GM23338 (cell line): ENCODE measurements around the gene EDA. TPM values are rescaled to one million over a fixed set of nuclear protein-coding genes. Genes with fewer than 3 reads are reported as not detected.

Experiments
- ATAC-seq: fragments of 200-7000 bp; cut with Tn5 transposase; 3 replicates; pipeline ENCODE4 v1.9.1; 2020
- DNase-seq: peaks from one replicate; pipeline ENCODE4 v3.0.0-alpha.2; 2015; ENCODE audit warnings: low spot score
- H2AFZ ChIP-seq: fragments of 200-600 bp; sonication (generic); 2 replicates; pipeline ENCODE4 v1.8.0; 2016; ENCODE audit warnings: antibody characterized with exemption, mild to moderate bottlenecking, moderate library complexity
- H3F3A ChIP-seq: fragments of 200-600 bp; sonication (generic); replicated peaks from 2 replicates; pipeline ENCODE4 v1.8.0; 2017; ENCODE audit warnings: antibody characterized with exemption, mixed run types, low read depth
- H3K27ac ChIP-seq: fragments of 200-600 bp; sonication (generic); 2 replicates; pipeline ENCODE4 v1.6.1; 2016; ENCODE audit warnings: low read depth
- H3K27me3 ChIP-seq: fragments of 200-600 bp; sonication (generic); 2 replicates; pipeline ENCODE4 v1.8.0; 2016; ENCODE audit warnings: mild to moderate bottlenecking, mixed run types, moderate library complexity; ENCODE audit not compliant: insufficient read depth
- H3K36me3 ChIP-seq: fragments of 200-600 bp; sonication (generic); 2 replicates; pipeline ENCODE4 v1.8.0; 2016; ENCODE audit warnings: mild to moderate bottlenecking; ENCODE audit not compliant: insufficient read depth
- H3K4me1 ChIP-seq: fragments of 200-600 bp; sonication (generic); 2 replicates; pipeline ENCODE4 v1.8.0; 2016; ENCODE audit warnings: mild to moderate bottlenecking, moderate library complexity; ENCODE audit not compliant: insufficient read depth
- H3K4me2 ChIP-seq: fragments of 200-600 bp; sonication (generic); 2 replicates; pipeline ENCODE4 v1.7.1; 2017; ENCODE audit warnings: mixed run types
- H3K4me3 ChIP-seq: fragments of 200-600 bp; sonication (generic); 2 replicates; pipeline ENCODE4 v1.6.1; 2016; ENCODE audit warnings: mixed run types
- H3K79me2 ChIP-seq: fragments of 200-600 bp; sonication (generic); replicated peaks from 2 replicates; pipeline ENCODE4 v1.8.0; 2017; ENCODE audit warnings: mild to moderate bottlenecking; ENCODE audit not compliant: insufficient read depth
- H3K9me2 ChIP-seq: fragments of 200-600 bp; sonication (generic); 2 replicates; pipeline ENCODE4 v1.8.0; 2017; ENCODE audit not compliant: insufficient read depth
- H4K20me1 ChIP-seq: fragments of 200-600 bp; sonication (generic); replicated peaks from 2 replicates; pipeline ENCODE4 v1.8.0; 2017; ENCODE audit warnings: mild to moderate bottlenecking; ENCODE audit not compliant: insufficient read depth
- H3K27ac Mint-ChIP-seq: 2 replicates; pipeline ENCODE4 v1.8.0; 2020; ENCODE audit warnings: inconsistent platforms, mild to moderate bottlenecking, moderate library complexity, mixed read lengths
- H3K27me3 Mint-ChIP-seq: 3 replicates; pipeline ENCODE4 v1.8.0; 2022; ENCODE audit warnings: low read depth, mild to moderate bottlenecking, moderate library complexity, mixed read lengths, inconsistent platforms; ENCODE audit not compliant: insufficient read depth, poor library complexity
- H3K36me3 Mint-ChIP-seq: 3 replicates; pipeline ENCODE4 v1.8.0; 2021; ENCODE audit warnings: low read depth, mild to moderate bottlenecking, inconsistent platforms, moderate library complexity, mixed read lengths
- H3K4me1 Mint-ChIP-seq: 3 replicates; pipeline ENCODE4 v1.8.0; 2020; ENCODE audit warnings: mild to moderate bottlenecking, inconsistent platforms, mixed read lengths
- H3K4me3 Mint-ChIP-seq: 3 replicates; pipeline ENCODE4 v1.8.0; 2021; ENCODE audit warnings: moderate library complexity, mild to moderate bottlenecking, inconsistent platforms, mixed read lengths
- H3K9me3 Mint-ChIP-seq: 3 replicates; pipeline ENCODE4 v1.8.0; 2020; ENCODE audit warnings: moderate library complexity, mild to moderate bottlenecking, inconsistent platforms, mixed read lengths
- CREB1 ChIP-seq: fragments of 250-450 bp; sonication (Bioruptor Pico); IDR thresholded peaks from 2 replicates; pipeline ENCODE4 v1.5.0; 2020; ENCODE audit warnings: low read depth, mild to moderate bottlenecking, moderate library complexity
- CTCF ChIP-seq, 2 experiments: fragments of 200-600 bp in 1 of 2; sonication (generic) in 1 of 2; conservative IDR thresholded peaks; 2 replicates each; pipeline versions ENCODE4 v1.5.1 to v1.6.1; 2016 to 2017; ENCODE audit warnings: antibody characterized with exemption in 2 of 2, low read depth in 2 of 2, mild to moderate bottlenecking in 2 of 2, moderate library complexity in 1 of 2
- ETS1 ChIP-seq: IDR thresholded peaks from 2 replicates; pipeline ENCODE4 v1.6.1; 2016; ENCODE audit warnings: antibody characterized with exemption
- EZH2 ChIP-seq: fragments of 200-600 bp; sonication (generic); IDR thresholded peaks from one replicate; pipeline ENCODE4 v1.8.0; 2017; ENCODE audit warnings: antibody characterized with exemption, mild to moderate bottlenecking, low read depth; ENCODE audit not compliant: unreplicated experiment
- EZH2phosphoT487 ChIP-seq: fragments of 200-600 bp; sonication (generic); IDR thresholded peaks from one replicate; pipeline ENCODE4 v1.8.1; 2018; ENCODE audit warnings: antibody characterized with exemption; ENCODE audit not compliant: unreplicated experiment
- JUNB ChIP-seq: IDR thresholded peaks from one replicate; pipeline ENCODE4 v1.6.1; 2016; ENCODE audit warnings: antibody characterized with exemption; ENCODE audit not compliant: unreplicated experiment
- NANOG ChIP-seq: IDR thresholded peaks from 2 replicates; pipeline ENCODE4 v1.6.1; 2016; ENCODE audit warnings: antibody characterized with exemption, borderline replicate concordance
- POLR2AphosphoS5 ChIP-seq: IDR thresholded peaks from 2 replicates; pipeline ENCODE4 v1.6.1; 2016; ENCODE audit warnings: antibody characterized with exemption, low read depth
- REST ChIP-seq: IDR thresholded peaks from one replicate; pipeline ENCODE4 v1.6.1; 2018; ENCODE audit warnings: antibody characterized with exemption; ENCODE audit not compliant: unreplicated experiment
- STAT1 ChIP-seq: IDR thresholded peaks from one replicate; pipeline ENCODE4 v1.6.1; 2016; ENCODE audit warnings: antibody characterized with exemption; ENCODE audit not compliant: unreplicated experiment
- ZNF331 ChIP-seq: fragments of 250-450 bp; sonication (Bioruptor Pico); IDR thresholded peaks from 2 replicates; pipeline ENCODE4 v1.5.0; 2020; ENCODE audit warnings: low read depth, mild to moderate bottlenecking, moderate library complexity
- ZNF462 ChIP-seq: fragments of 250-450 bp; sonication (Bioruptor Pico); IDR thresholded peaks from 2 replicates; pipeline ENCODE4 v1.5.0; 2020; ENCODE audit warnings: mild to moderate bottlenecking, moderate library complexity
- polyA plus RNA-seq: library from polyadenylated mRNA; unstranded; fragments of >200 nt; fragmentation: Nextera tagmentation; extraction: Ambion mirVana; gene quantifications from 2 replicates; pipeline ENCODE4 v1.2.1, GENCODE V29; 2016
- total RNA-seq: library from RNA; depleted of rRNA; stranded (reverse); fragments of >200 nt; shearing (Covaris generic); gene quantifications from 2 replicates; pipeline ENCODE4 v1.2.3, GENCODE V29; 2014

The EDA gene
- total and polyA plus RNA-seq, 2 experiments from 2014 or later = 6.6 to 19.6 TPM

- Histone ChIP-seq H3F3A (no peaks in the 10 kb centered on the region), H3K4me1 (no peaks in the 10 kb centered on the region), H2AFZ (no peak overlapping the region), H3K4me2 (no peak overlapping the region), H4K20me1 (no peaks in the 10 kb centered on the region), H3K36me3 (no peaks in the 10 kb centered on the region), H3K27ac (no peak overlapping the region), H3K9me2 (no peaks in the 10 kb centered on the region), H3K27me3 (no peaks in the 10 kb centered on the region), H3K79me2 (no peaks in the 10 kb centered on the region), H3K4me3 (no peak overlapping the region)
- H3K27ac Mint-ChIP-seq = no peak overlapping the region
- H3K4me3 Mint-ChIP-seq = no peak overlapping the region
- H3K27me3 Mint-ChIP-seq = no peaks in the 10 kb centered on the region
- no peak for TF ChIP-seq CTCF (conservative IDR thresholded peaks at IDR 0.05; ENCODE audit: low read depth in 2 of 2)
- TF ChIP-seq STAT1 = no peak
- no peak for TF ChIP-seq EZH2phosphoT487
- no peak for TF ChIP-seq REST
- TF ChIP-seq NANOG = no peak
- TF ChIP-seq ETS1 = no peak
- TF ChIP-seq POLR2AphosphoS5 = no peak
- no peak for TF ChIP-seq EZH2
- TF ChIP-seq JUNB = no peak
- no peak for TF ChIP-seq ZNF331 (CRISPR knock-in tag)
- TF ChIP-seq ZNF462 (CRISPR knock-in tag) = no peak
- TF ChIP-seq CREB1 (CRISPR knock-in tag) = no peak
- DNase-seq = no peak
- no peaks in the 10 kb centered on the region for H3K4me1 Mint-ChIP-seq
- no peak for ATAC-seq
- 0 out of 3 replicates have a peak, but pooled peaks cover 3% of the 10 kb centered on the region for H3K36me3 Mint-ChIP-seq
- H3K9me3 Mint-ChIP-seq = peaks cover 3% of the 10 kb centered on the region; the same call in 1 of the 3 replicates
These were observed 145.7 kb downstream of the EDA start for GRCh38 chrX:69761633-69762032.
